Astrocyte (in vitro differentiated cells and primary cell): ENCODE measurements around the gene NAA20. TPM values are rescaled to one million over a fixed set of nuclear protein-coding genes. Genes with fewer than 3 reads are reported as not detected.

Experiments used
- DNase-seq: peaks from one replicate; pipeline ENCODE4 v3.0.0-alpha.2; 2010; ENCODE audit warnings: low read depth
- FAIRE-seq: peaks from 2 replicates; lab custom pipeline; 2011; peaks lifted over from hg19 to GRCh38; lab: Jason Lieb, UNC
- H2AFZ ChIP-seq: 2 replicates; pipeline ENCODE4 v1.6.0; 2012; ENCODE audit warnings: low read depth, low read length, inconsistent platforms
- H3K27ac ChIP-seq: 2 replicates; pipeline ENCODE4 v1.5.1; 2011; ENCODE audit warnings: low read depth, low read length, inconsistent platforms
- H3K27me3 ChIP-seq: 2 replicates; pipeline ENCODE4 v1.6.0; 2011; ENCODE audit warnings: low read length, inconsistent platforms; ENCODE audit not compliant: insufficient read depth
- H3K36me3 ChIP-seq: 2 replicates; pipeline ENCODE4 v1.5.1; 2011; ENCODE audit warnings: low read length, inconsistent platforms; ENCODE audit not compliant: insufficient read depth
- H3K4me1 ChIP-seq: 2 replicates; pipeline ENCODE4 v1.5.1; 2011; ENCODE audit warnings: low read length, inconsistent platforms; ENCODE audit not compliant: insufficient read depth
- H3K4me2 ChIP-seq: 2 replicates; pipeline ENCODE4 v1.6.0; 2012; ENCODE audit warnings: low read length, inconsistent platforms
- H3K4me3 ChIP-seq: 2 replicates; pipeline ENCODE4 v1.5.1; 2011; ENCODE audit warnings: low read depth, mild to moderate bottlenecking, low read length, inconsistent platforms; ENCODE audit not compliant: insufficient read depth
- H3K79me2 ChIP-seq: 2 replicates; pipeline ENCODE4 v1.6.0; 2012; ENCODE audit warnings: mild to moderate bottlenecking, low read length, inconsistent platforms; ENCODE audit not compliant: insufficient read depth
- H3K9ac ChIP-seq: 2 replicates; pipeline ENCODE4 v1.6.0; 2012; ENCODE audit warnings: mild to moderate bottlenecking, low read length, inconsistent platforms
- H3K9me3 ChIP-seq: 2 replicates; pipeline ENCODE4 v1.5.1; 2012; ENCODE audit warnings: low read depth, mild to moderate bottlenecking, low read length, inconsistent platforms; ENCODE audit not compliant: insufficient read depth
- H4K20me1 ChIP-seq: 2 replicates; pipeline ENCODE4 v1.6.0; 2012; ENCODE audit warnings: low read length, inconsistent platforms; ENCODE audit not compliant: insufficient read depth
- H3K27ac Mint-ChIP-seq: one replicate; pipeline ENCODE4 v1.8.0; 2021; ENCODE audit warnings: mild to moderate bottlenecking, mixed read lengths; ENCODE audit not compliant: unreplicated experiment
- H3K27me3 Mint-ChIP-seq: one replicate; pipeline ENCODE4 v1.8.0; 2021; ENCODE audit warnings: low read depth, mixed read lengths; ENCODE audit not compliant: unreplicated experiment
- H3K36me3 Mint-ChIP-seq: one replicate; pipeline ENCODE4 v1.8.0; 2021; ENCODE audit warnings: low read depth, mixed read lengths; ENCODE audit not compliant: unreplicated experiment
- H3K4me1 Mint-ChIP-seq: one replicate; pipeline ENCODE4 v1.8.0; 2021; ENCODE audit warnings: low read depth, mixed read lengths; ENCODE audit not compliant: unreplicated experiment
- H3K4me3 Mint-ChIP-seq: one replicate; pipeline ENCODE4 v1.8.0; 2021; ENCODE audit warnings: mild to moderate bottlenecking, moderate library complexity, mixed read lengths; ENCODE audit not compliant: unreplicated experiment
- H3K9me3 Mint-ChIP-seq: one replicate; pipeline ENCODE4 v1.8.0; 2021; ENCODE audit warnings: mild to moderate bottlenecking, mixed read lengths; ENCODE audit not compliant: unreplicated experiment
- CTCF ChIP-seq: IDR thresholded peaks from 2 replicates; pipeline ENCODE4 v1.5.1; 2011; ENCODE audit warnings: low read depth, mild to moderate bottlenecking, inconsistent platforms, low read length, moderate library complexity; ENCODE audit not compliant: insufficient read depth
- EZH2 ChIP-seq: IDR thresholded peaks from 2 replicates; pipeline ENCODE4 v1.6.1; 2012; ENCODE audit warnings: mild to moderate bottlenecking, low read length, inconsistent platforms; ENCODE audit not compliant: insufficient read depth
- total RNA-seq: library from RNA; stranded (reverse); gene quantifications from 2 replicates; pipeline ENCODE4 v1.2.1, GENCODE V29; 2021

The NAA20 gene
- total RNA-seq, 1 donor from 2014 or later = 73.0 TPM

GRCh38 chr20:20038586-20038985, 21.4 kb downstream of the NAA20 start:
- no peak for DNase-seq
- peaks cover 78% of the 10 kb centered on the region for H3K36me3 ChIP-seq
- FAIRE-seq = no peak
- no peak overlapping the region for H3K27ac Mint-ChIP-seq
- no peak overlapping the region for H3K9ac ChIP-seq
- H3K4me1 Mint-ChIP-seq = peaks cover 4% of the 10 kb centered on the region
- H3K4me3 ChIP-seq = no peak overlapping the region
- peaks cover 9% of the 10 kb centered on the region for H3K36me3 Mint-ChIP-seq
- peaks cover 11% of the 10 kb centered on the region for H4K20me1 ChIP-seq
- H3K79me2 ChIP-seq = no peaks in the 10 kb centered on the region
- H3K9me3 Mint-ChIP-seq = no peaks in the 10 kb centered on the region
- no peaks in the 10 kb centered on the region for H3K27me3 ChIP-seq
- no peak overlapping the region for H3K27ac ChIP-seq
- no peak for TF ChIP-seq CTCF
- TF ChIP-seq EZH2 = no peak
- H3K4me3 Mint-ChIP-seq = no peak overlapping the region
- H3K4me1 ChIP-seq = no peaks in the 10 kb centered on the region
- H2AFZ ChIP-seq = no peak overlapping the region
- H3K4me2 ChIP-seq = no peak overlapping the region
- H3K27me3 Mint-ChIP-seq = no peaks in the 10 kb centered on the region
- H3K9me3 ChIP-seq = no peaks in the 10 kb centered on the region

GRCh38 chr20:20039752-20040387, 22.7 kb downstream of the NAA20 start:
- Histone ChIP-seq H2AFZ (no peak overlapping the region), H3K79me2 (no peaks in the 10 kb centered on the region), H3K27ac (no peak overlapping the region), H3K4me1 (no peaks in the 10 kb centered on the region), H3K4me2 (no peak overlapping the region), H3K36me3 (peaks cover 72% of the 10 kb centered on the region), H3K27me3 (no peaks in the 10 kb centered on the region), H3K9ac (no peak overlapping the region), H4K20me1 (peaks cover 7% of the 10 kb centered on the region), H3K9me3 (no peaks in the 10 kb centered on the region), H3K4me3 (no peak overlapping the region)
- H3K4me1 Mint-ChIP-seq = peaks cover 2% of the 10 kb centered on the region
- TF ChIP-seq CTCF (no peak), EZH2 (no peak)
- peaks cover 14% of the 10 kb centered on the region for H3K36me3 Mint-ChIP-seq
- no peak overlapping the region for H3K27ac Mint-ChIP-seq
- DNase-seq = no peak
- H3K27me3 Mint-ChIP-seq = no peaks in the 10 kb centered on the region
- no peak for FAIRE-seq
- no peak overlapping the region for H3K4me3 Mint-ChIP-seq
- no peaks in the 10 kb centered on the region for H3K9me3 Mint-ChIP-seq

- FAIRE-seq (no peak), DNase-seq (peak; percentile 5)
- H3K9me3 Mint-ChIP-seq = no peaks in the 10 kb centered on the region
- peaks cover 28% of the 10 kb centered on the region for H3K36me3 ChIP-seq
- no peaks in the 10 kb centered on the region for H3K9me3 ChIP-seq
- peaks cover 5% of the 10 kb centered on the region for H3K4me1 ChIP-seq
- peak overlapping the region; percentile 91 for H3K4me3 ChIP-seq
- peak overlapping the region; percentile 94 for H3K27ac Mint-ChIP-seq
- H3K36me3 Mint-ChIP-seq = peaks cover 2% of the 10 kb centered on the region
- H3K27ac ChIP-seq = peak overlapping the region; percentile 74
- peaks cover 19% of the 10 kb centered on the region for H3K79me2 ChIP-seq
- H3K4me3 Mint-ChIP-seq = peak overlapping the region; percentile 100
- no peaks in the 10 kb centered on the region for H3K4me1 Mint-ChIP-seq
- H3K9ac ChIP-seq = peak overlapping the region; percentile 90
- no peaks in the 10 kb centered on the region for H3K27me3 Mint-ChIP-seq
- H2AFZ ChIP-seq = peak overlapping the region; percentile 91
- TF ChIP-seq CTCF (no peak), EZH2 (no peak)
- peak overlapping the region; percentile 90 for H3K4me2 ChIP-seq
- no peaks in the 10 kb centered on the region for H4K20me1 ChIP-seq
- H3K27me3 ChIP-seq = peaks cover 5% of the 10 kb centered on the region
These were observed 34.6 kb downstream of the NAA20 start for GRCh38 chr20:20051767-20052073.
